Right hindlimb (tissue), 1 donor: ENCODE data around the gene FLT3.

Experiments used
- DNase-seq: peaks from one replicate; pipeline ENCODE4 v3.0.0-alpha.2; 2018

FLT3 gene

GRCh38 chr13:27956576-27957300 is 143.6 kb downstream of the FLT3 start:
- DNase-seq, result no peak

- no peak for DNase-seq
These were observed 145.3 kb downstream of the FLT3 start for GRCh38 chr13:27955014-27955591.

- DNase-seq, result no peak
These were observed 145.9 kb downstream of the FLT3 start for GRCh38 chr13:27954406-27954851.

- DNase-seq, result peak; percentile 83
These were observed 146.5 kb downstream of the FLT3 start for GRCh38 chr13:27953676-27954405.
